NCI-H146 treated with DMSO at 0.1 percent for 48 hours (cell line): Measurements from ENCODE around the gene INCA1.

Experiments used
- DNase-seq: peaks from one replicate; lab custom pipeline; 2025; ENCODE audit not compliant: unreplicated experiment; lab: John Stamatoyannopoulos, UW

Gene INCA1

GRCh38 chr17:5014357-5014756 is 17.0 kb upstream of the INCA1 start:
- no peak for DNase-seq

- DNase-seq = no peak
Measured at GRCh38 chr17:5011928-5012327, 14.6 kb upstream of the INCA1 start.

GRCh38 chr17:5003214-5003867 is 6.0 kb upstream of the INCA1 start:
- DNase-seq = no peak

- no peak for DNase-seq
Measured at GRCh38 chr17:5002121-5002788, 4.9 kb upstream of the INCA1 start.

GRCh38 chr17:5000237-5000639 is 2.9 kb upstream of the INCA1 start:
- no peak for DNase-seq

GRCh38 chr17:4999430-5000093 is 2.2 kb upstream of the INCA1 start:
- no peak for DNase-seq

GRCh38 chr17:4998732-4999429 is 1.6 kb upstream of the INCA1 start:
- no peak for DNase-seq

- no peak for DNase-seq
Measured at GRCh38 chr17:4998027-4998731, 857 bp upstream of the INCA1 start.

- no peak for DNase-seq
Measured at GRCh38 chr17:4994081-4994595, 3.2 kb downstream of the INCA1 start.

- DNase-seq = no peak
Measured at GRCh38 chr17:4987767-4988567, 9.4 kb downstream of the INCA1 start.

GRCh38 chr17:4986951-4987766 is 10.2 kb downstream of the INCA1 start, which contains the start of gene CAMTA2:
Gene CAMTA2 (minus strand): TSS chr17:4987675. CDS start chr17:4986222, 1,453 bp downstream.
- DNase-seq = peak; percentile 73

GRCh38 chr17:4986403-4986802 is 10.9 kb downstream of the INCA1 start:
- DNase-seq = no peak

- DNase-seq = no peak
Measured at GRCh38 chr17:4982305-4982704, 15.0 kb downstream of the INCA1 start.

GRCh38 chr17:4980644-4981216 is 16.6 kb downstream of the INCA1 start:
- peak; percentile 8 for DNase-seq

GRCh38 chr17:4978726-4979125 is 18.6 kb downstream of the INCA1 start:
- DNase-seq = no peak

GRCh38 chr17:4974115-4974670 is 23.1 kb downstream of the INCA1 start:
- DNase-seq = no peak

GRCh38 chr17:4973256-4974114 is 23.8 kb downstream of the INCA1 start:
- no peak for DNase-seq
